Type B pancreatic cell (in vitro differentiated cells): ENCODE data around the gene GPR151. TPM values are rescaled to one million over a fixed set of nuclear protein-coding genes. Genes with fewer than 3 reads are reported as not detected.

ENCODE experiments used
- DNase-seq: peaks from one replicate; pipeline ENCODE4 v3.0.0; 2021; ENCODE audit warnings: mixed read lengths; ENCODE audit not compliant: unreplicated experiment; ENCODE audit errors: extremely low spot score
- H3K27ac Mint-ChIP-seq: 2 replicates; pipeline ENCODE4 v1.8.0; 2021; ENCODE audit warnings: mild to moderate bottlenecking, mixed read lengths
- H3K27me3 Mint-ChIP-seq: 2 replicates; pipeline ENCODE4 v1.8.0; 2021; ENCODE audit warnings: mixed read lengths
- H3K36me3 Mint-ChIP-seq: 2 replicates; pipeline ENCODE4 v1.8.0; 2021; ENCODE audit warnings: mixed read lengths
- H3K4me1 Mint-ChIP-seq: one replicate; pipeline ENCODE4 v1.8.0; 2021; ENCODE audit warnings: mixed read lengths; ENCODE audit not compliant: unreplicated experiment
- H3K4me3 Mint-ChIP-seq: 2 replicates; pipeline ENCODE4 v1.8.0; 2021; ENCODE audit warnings: mild to moderate bottlenecking, mixed read lengths
- H3K9me3 Mint-ChIP-seq: 2 replicates; pipeline ENCODE4 v1.8.0; 2021; ENCODE audit warnings: mixed read lengths
- total RNA-seq: library from RNA; stranded (reverse); gene quantifications from 2 replicates; pipeline ENCODE4 v1.2.1, GENCODE V29; 2021; ENCODE audit warnings: low replicate concordance
- TF ChIP-seq, protein P1 (sequence below): fragments of 200-600 bp; sonication (generic); conservative IDR thresholded peaks from 2 replicates; pipeline ENCODE4 v1.5.0; 2021; ENCODE audit warnings: antibody characterized with exemption, mild to moderate bottlenecking

Gene GPR151
- total RNA-seq, 1 donor from 2014 or later: not detected

DNA sequence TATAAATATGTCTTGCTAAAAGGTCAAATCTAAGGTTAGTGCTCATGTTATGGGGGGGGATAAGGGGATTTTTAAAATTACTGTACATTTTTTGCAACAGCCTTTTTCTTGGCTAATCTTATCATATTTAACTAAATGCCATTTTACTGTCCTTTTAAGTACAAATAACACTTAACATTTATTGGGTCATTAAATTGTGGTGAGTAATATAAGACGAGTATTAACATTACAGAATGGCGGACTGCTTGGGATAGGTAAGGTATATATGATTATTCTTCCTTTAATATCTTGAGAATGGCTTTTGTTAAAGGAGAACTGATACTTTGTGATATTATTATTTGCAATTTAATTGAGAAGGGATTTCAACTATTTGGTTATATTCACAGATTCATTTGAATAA lies 33.2 kb downstream of the GPR151 start:
- Mint-ChIP-seq H3K9me3 (no peaks in the 10 kb centered on the region), H3K4me1 (no peaks in the 10 kb centered on the region), H3K36me3 (peaks cover 46% of the 10 kb centered on the region), H3K27ac (no peak overlapping the region), H3K27me3 (no peaks in the 10 kb centered on the region), H3K4me3 (no peak overlapping the region)
- TF ChIP-seq, protein P1, sequence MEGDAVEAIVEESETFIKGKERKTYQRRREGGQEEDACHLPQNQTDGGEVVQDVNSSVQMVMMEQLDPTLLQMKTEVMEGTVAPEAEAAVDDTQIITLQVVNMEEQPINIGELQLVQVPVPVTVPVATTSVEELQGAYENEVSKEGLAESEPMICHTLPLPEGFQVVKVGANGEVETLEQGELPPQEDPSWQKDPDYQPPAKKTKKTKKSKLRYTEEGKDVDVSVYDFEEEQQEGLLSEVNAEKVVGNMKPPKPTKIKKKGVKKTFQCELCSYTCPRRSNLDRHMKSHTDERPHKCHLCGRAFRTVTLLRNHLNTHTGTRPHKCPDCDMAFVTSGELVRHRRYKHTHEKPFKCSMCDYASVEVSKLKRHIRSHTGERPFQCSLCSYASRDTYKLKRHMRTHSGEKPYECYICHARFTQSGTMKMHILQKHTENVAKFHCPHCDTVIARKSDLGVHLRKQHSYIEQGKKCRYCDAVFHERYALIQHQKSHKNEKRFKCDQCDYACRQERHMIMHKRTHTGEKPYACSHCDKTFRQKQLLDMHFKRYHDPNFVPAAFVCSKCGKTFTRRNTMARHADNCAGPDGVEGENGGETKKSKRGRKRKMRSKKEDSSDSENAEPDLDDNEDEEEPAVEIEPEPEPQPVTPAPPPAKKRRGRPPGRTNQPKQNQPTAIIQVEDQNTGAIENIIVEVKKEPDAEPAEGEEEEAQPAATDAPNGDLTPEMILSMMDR: no peak
- no peak for DNase-seq

DNA sequence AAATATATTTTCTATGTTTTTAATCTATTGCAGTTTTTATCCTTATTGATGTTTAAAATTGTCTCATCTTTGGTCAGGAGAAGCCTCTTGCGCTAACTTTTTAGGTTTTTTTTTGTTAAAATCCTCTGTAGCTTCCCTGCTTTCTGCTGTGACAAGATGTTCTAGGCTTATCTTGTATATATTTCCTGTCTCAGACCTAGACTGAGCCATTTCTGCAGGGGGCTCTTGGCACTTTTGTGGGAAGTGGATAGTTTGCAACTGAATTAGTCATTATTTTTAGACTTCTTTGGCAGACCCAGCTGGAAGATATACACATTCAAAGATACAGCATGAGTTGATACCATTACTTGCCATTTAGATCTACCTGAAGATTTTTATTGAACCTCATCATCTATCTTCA lies 40.1 kb downstream of the GPR151 start:
- no peaks in the 10 kb centered on the region for H3K27me3 Mint-ChIP-seq
- peaks cover 44% of the 10 kb centered on the region for H3K36me3 Mint-ChIP-seq
- TF ChIP-seq, protein P1: no peak
- DNase-seq: no peak
- H3K4me3 Mint-ChIP-seq: no peak overlapping the region
- no peaks in the 10 kb centered on the region for H3K4me1 Mint-ChIP-seq
- no peaks in the 10 kb centered on the region for H3K9me3 Mint-ChIP-seq
- H3K27ac Mint-ChIP-seq: no peak overlapping the region

DNA sequence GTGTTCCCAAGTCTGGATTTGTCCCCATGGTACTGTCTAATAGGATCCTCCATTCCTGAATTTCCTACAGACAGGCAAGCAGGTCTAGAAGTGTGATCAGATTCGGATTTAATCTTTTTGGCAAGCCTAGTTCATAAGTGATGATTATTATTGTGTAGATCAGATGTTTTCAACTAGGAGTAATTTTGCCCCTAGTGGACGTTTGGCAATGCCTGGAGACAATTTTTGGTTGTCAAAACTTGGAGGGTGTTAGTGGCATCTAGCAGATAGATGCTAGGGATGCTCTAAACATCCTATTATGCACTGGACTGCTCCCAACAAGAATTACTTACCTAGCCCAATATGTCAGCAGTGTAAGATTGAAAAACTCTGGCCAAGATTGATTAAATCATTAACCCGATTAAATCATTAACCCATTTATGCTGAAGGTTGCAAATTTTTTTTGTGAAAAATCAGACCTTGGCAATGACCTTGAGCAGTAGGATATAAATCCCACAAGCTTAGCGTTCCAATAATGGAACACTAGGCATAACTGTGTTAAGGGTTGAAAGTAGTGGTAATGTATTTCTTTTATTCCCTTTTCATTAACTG lies 40.7 kb downstream of the GPR151 start:
- no peak for DNase-seq
- no peak overlapping the region for H3K4me3 Mint-ChIP-seq
- TF ChIP-seq, protein P1: peak; percentile 59
- no peak overlapping the region for H3K27ac Mint-ChIP-seq
- H3K27me3 Mint-ChIP-seq: no peaks in the 10 kb centered on the region
- H3K9me3 Mint-ChIP-seq: no peaks in the 10 kb centered on the region
- H3K36me3 Mint-ChIP-seq: peaks cover 47% of the 10 kb centered on the region
- H3K4me1 Mint-ChIP-seq: no peaks in the 10 kb centered on the region

DNA sequence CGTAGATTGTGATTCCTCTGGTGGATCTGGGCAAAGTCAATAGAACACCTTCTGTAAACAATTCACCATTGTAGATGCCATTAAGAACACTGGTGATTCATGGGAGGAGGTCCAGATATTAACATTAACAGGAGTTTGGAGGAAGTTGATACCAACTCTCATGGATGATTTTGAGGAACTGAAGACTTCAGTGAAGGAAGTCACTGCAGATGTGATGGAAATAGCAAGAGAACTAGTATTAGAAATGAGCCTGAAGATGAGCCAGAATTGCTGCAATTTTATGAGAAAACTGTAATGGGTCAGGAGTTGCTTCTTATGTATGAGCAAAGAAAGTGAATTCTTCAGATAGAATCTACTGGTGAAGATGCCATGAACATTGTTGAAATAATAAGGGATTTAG lies 41.9 kb downstream of the GPR151 start:
- TF ChIP-seq, protein P1: no peak
- Mint-ChIP-seq H3K27ac (no peak overlapping the region), H3K4me1 (no peaks in the 10 kb centered on the region), H3K36me3 (peaks cover 47% of the 10 kb centered on the region), H3K4me3 (no peak overlapping the region), H3K9me3 (no peaks in the 10 kb centered on the region), H3K27me3 (no peaks in the 10 kb centered on the region)
- no peak for DNase-seq

- Mint-ChIP-seq H3K36me3 (peaks cover 29% of the 10 kb centered on the region), H3K27me3 (no peaks in the 10 kb centered on the region)
Measured at GRCh38 chr5:146467760-146468159, 48.2 kb downstream of the GPR151 start.

More at GRCh38 chr5:146467760-146468159, 48.2 kb downstream of the GPR151 start:
- TF ChIP-seq, protein P1: no peak
- H3K27ac Mint-ChIP-seq: no peak overlapping the region
- no peak overlapping the region for H3K4me3 Mint-ChIP-seq
- H3K9me3 Mint-ChIP-seq: no peaks in the 10 kb centered on the region
- no peak for DNase-seq
- H3K4me1 Mint-ChIP-seq: no peaks in the 10 kb centered on the region
